Activated gamma-delta T cell (primary cell): ENCODE measurements around the gene MPIG6B.

ENCODE experiments used
- DNase-seq: peaks from one replicate; lab custom pipeline; 2025; lab: John Stamatoyannopoulos, UW

MPIG6B gene

GRCh38 chr6:31721351-31722020 is 1.7 kb upstream of the MPIG6B start, which contains the start of gene LY6G6C:
TSS of gene LY6G6C (minus strand) at chr6:31721746. CDS start at chr6:31721679, 67 bp downstream.
- no peak for DNase-seq

GRCh38 chr6:31722173-31722572 is 1.0 kb upstream of the MPIG6B start:
- DNase-seq, result no peak

GRCh38 chr6:31723980-31724691 is 963 bp downstream of the MPIG6B start:
- no peak for DNase-seq

- DNase-seq, result no peak
Observed at GRCh38 chr6:31725502-31726350, 2.6 kb downstream of the MPIG6B start.

- no peak for DNase-seq
Observed at GRCh38 chr6:31727034-31727716, 4.0 kb downstream of the MPIG6B start.

- DNase-seq, result no peak
Observed at GRCh38 chr6:31727717-31728671, 4.8 kb downstream of the MPIG6B start.

- no peak for DNase-seq
Observed at GRCh38 chr6:31728767-31729514, 5.8 kb downstream of the MPIG6B start, which contains the start of gene DDAH2. TSS of gene DDAH2 (minus strand) at chr6:31729299. CDS start at chr6:31729161, 138 bp downstream.

GRCh38 chr6:31729515-31729978 is 6.4 kb downstream of the MPIG6B start:
- no peak for DNase-seq

GRCh38 chr6:31729979-31730630 is 6.9 kb downstream of the MPIG6B start:
- peak; percentile 53 for DNase-seq

- no peak for DNase-seq
Observed at GRCh38 chr6:31730631-31731086, 7.5 kb downstream of the MPIG6B start.

GRCh38 chr6:31732029-31732428 is 8.9 kb downstream of the MPIG6B start:
- no peak for DNase-seq

GRCh38 chr6:31733734-31734133 is 10.6 kb downstream of the MPIG6B start:
- no peak for DNase-seq

- no peak for DNase-seq
Observed at GRCh38 chr6:31734247-31734820, 11.2 kb downstream of the MPIG6B start.

- no peak for DNase-seq
Observed at GRCh38 chr6:31734821-31735406, 11.7 kb downstream of the MPIG6B start.

- DNase-seq, result peak; percentile 47
Observed at GRCh38 chr6:31736021-31736767, 13.0 kb downstream of the MPIG6B start, which contains the start of gene CLIC1. TSS of gene CLIC1 (minus strand) at chr6:31736530. CDS start at chr6:31736300, 230 bp downstream.

GRCh38 chr6:31736768-31737314 is 13.7 kb downstream of the MPIG6B start:
- no peak for DNase-seq

- DNase-seq, result no peak
Observed at GRCh38 chr6:31737315-31737990, 14.3 kb downstream of the MPIG6B start.
